H1 (cell line): ENCODE data around the gene MEGF11. TPM values are rescaled to one million over a fixed set of nuclear protein-coding genes. Genes with fewer than 3 reads are reported as not detected.
A peak's percentile ranks its signal among the peaks of the same experiment; 100 is the strongest.

Source experiments
- CTCF ChIA-PET: fragments of 300-600 bp; sonication (Branson Sonifier 250); formaldehyde crosslinking; loops from one replicate; lab custom pipeline; 2021; ENCODE audit not compliant: partially characterized antibody; lab: Charles Lee
- POLR2A ChIA-PET: fragments of 300-600 bp; sonication (Branson Sonifier 250); formaldehyde crosslinking; loops from one replicate; lab custom pipeline; 2021; ENCODE audit warnings: inconsistent platforms; ENCODE audit not compliant: partially characterized antibody; lab: Charles Lee
- DNase-seq, 2 experiments: peaks; one replicate each; pipeline versions ENCODE4 v3.0.0 to v3.0.0-alpha.2; 2010 to 2022; ENCODE audit warnings: low spot score in 2 of 2, low read depth in 1 of 2, mixed read lengths in 1 of 2
- FAIRE-seq: peaks from 2 replicates; lab custom pipeline; 2011; peaks lifted over from hg19 to GRCh38; lab: Jason Lieb, UNC
- H2AFZ ChIP-seq: 2 replicates; pipeline ENCODE4 v1.8.1; 2012; ENCODE audit warnings: low read length, inconsistent platforms
- H2AK5ac ChIP-seq: 2 replicates; pipeline ENCODE4 v1.6.1; 2013; ENCODE audit warnings: low read depth, low read length
- H2BK120ac ChIP-seq: replicated peaks from 2 replicates; pipeline ENCODE3; 2013; ENCODE audit warnings: low read depth, low read length, inconsistent platforms
- H2BK12ac ChIP-seq: 2 replicates; pipeline ENCODE4 v1.6.1; 2013; ENCODE audit warnings: low read depth, low read length
- H2BK15ac ChIP-seq: 2 replicates; pipeline ENCODE4 v1.6.1; 2013; ENCODE audit warnings: low read length
- H2BK20ac ChIP-seq: 2 replicates; pipeline ENCODE4 v1.6.1; 2013; ENCODE audit warnings: low read length
- H2BK5ac ChIP-seq: 2 replicates; pipeline ENCODE4 v1.6.1; 2013; ENCODE audit warnings: low read depth, low read length
- H3K14ac ChIP-seq: 2 replicates; pipeline ENCODE4 v1.6.1; 2013; ENCODE audit warnings: inconsistent platforms; ENCODE audit not compliant: insufficient read length
- H3K18ac ChIP-seq: 2 replicates; pipeline ENCODE4 v1.6.1; 2013; ENCODE audit warnings: low read length; ENCODE audit errors: extremely low read depth
- H3K23ac ChIP-seq: 2 replicates; pipeline ENCODE4 v1.6.1; 2013; ENCODE audit warnings: inconsistent platforms; ENCODE audit not compliant: insufficient read length
- H3K23me2 ChIP-seq: 2 replicates; pipeline ENCODE4 v1.6.1; 2013; ENCODE audit warnings: low read depth, low read length
- H3K27ac ChIP-seq: 2 replicates; pipeline ENCODE4 v1.6.1; 2011; ENCODE audit warnings: low read depth, low read length, inconsistent platforms
- H3K27me3 ChIP-seq, 4 experiments: replicated peaks in 1 of 4; 1 replicate in 1 of 4; 2 replicates in 3 of 4; pipeline versions ENCODE4 v1.6.1 to v1.8.1; 2011 to 2013; ENCODE audit warnings: low read length in 3 of 4, mild to moderate bottlenecking in 3 of 4, inconsistent platforms in 2 of 4, mixed read lengths in 2 of 4, moderate library complexity in 1 of 4; ENCODE audit not compliant: control insufficient read depth in 3 of 4, insufficient read depth in 3 of 4; ENCODE audit errors: extremely low read depth in 1 of 4
- H3K36me3 ChIP-seq, 4 experiments: 2 replicates each; pipeline versions ENCODE4 v1.6.1 to v1.8.1; 2011 to 2013; ENCODE audit warnings: mild to moderate bottlenecking in 4 of 4, low read length in 3 of 4, moderate library complexity in 2 of 4, control low read depth in 1 of 4, inconsistent platforms in 1 of 4; ENCODE audit not compliant: insufficient read depth in 4 of 4, control insufficient read depth in 2 of 4
- H3K4ac ChIP-seq: replicated peaks from 2 replicates; pipeline ENCODE3; 2013; ENCODE audit warnings: low read length, low read depth, mixed read lengths, inconsistent platforms; ENCODE audit not compliant: insufficient read length
- H3K4me1 ChIP-seq, 4 experiments: replicated peaks in 1 of 4; 1 replicate in 1 of 4; 2 replicates in 3 of 4; pipeline versions ENCODE4 v1.6.1 to v1.8.1; 2011 to 2013; ENCODE audit warnings: low read length in 3 of 4, inconsistent platforms in 2 of 4, mixed read lengths in 1 of 4; ENCODE audit not compliant: insufficient read depth in 4 of 4, control insufficient read depth in 3 of 4
- H3K4me2 ChIP-seq, 2 experiments: 2 replicates each; pipeline versions ENCODE4 v1.6.1 to v1.8.1; 2011 to 2013; ENCODE audit warnings: low read depth in 2 of 2, low read length in 2 of 2, control low read depth in 1 of 2, inconsistent platforms in 1 of 2, mild to moderate bottlenecking in 1 of 2; ENCODE audit not compliant: insufficient read depth in 1 of 2
- H3K4me3 ChIP-seq, 4 experiments: fragments of 200-600, 300-600 bp in 1 of 4; sonication (generic), shearing (Covaris generic), sonication (Bioruptor Twin) in 1 of 4; 2 replicates each; pipeline versions ENCODE4 v1.5.1 to v1.8.1; 2011 to 2016; ENCODE audit warnings: low read length in 4 of 4, low read depth in 3 of 4, control low read depth in 2 of 4, inconsistent platforms in 2 of 4, mild to moderate bottlenecking in 2 of 4, mixed read lengths in 1 of 4, moderate library complexity in 1 of 4; ENCODE audit not compliant: insufficient read depth in 2 of 4; ENCODE audit errors: extremely low read depth in 1 of 4
- H3K56ac ChIP-seq: replicated peaks from 2 replicates; pipeline ENCODE3; 2013; ENCODE audit warnings: low read depth, mild to moderate bottlenecking, mixed read lengths, low read length, inconsistent platforms; ENCODE audit not compliant: insufficient read length
- H3K79me1 ChIP-seq: 2 replicates; pipeline ENCODE4 v1.6.1; 2013; ENCODE audit warnings: low read depth, low read length, control low read depth
- H3K79me2 ChIP-seq, 2 experiments: 2 replicates each; pipeline versions ENCODE4 v1.6.1 to v1.8.1; 2012 to 2013; ENCODE audit warnings: low read length in 2 of 2, mild to moderate bottlenecking in 2 of 2, inconsistent platforms in 1 of 2; ENCODE audit not compliant: insufficient read depth in 2 of 2, control insufficient read depth in 1 of 2
- H3K9ac ChIP-seq, 4 experiments: replicated peaks in 1 of 4; 1 replicate in 1 of 4; 2 replicates in 3 of 4; pipeline versions ENCODE4 v1.6.1 to v1.8.1; 2011 to 2013; ENCODE audit warnings: low read depth in 3 of 4, low read length in 3 of 4, control low read depth in 2 of 4, mild to moderate bottlenecking in 2 of 4, moderate library complexity in 2 of 4, inconsistent platforms in 1 of 4; ENCODE audit errors: extremely low read depth in 1 of 4
- H3K9me3 ChIP-seq, 2 experiments: 2 replicates each; pipeline versions ENCODE4 v1.6.1 to v1.8.1; 2012 to 2013; ENCODE audit warnings: mild to moderate bottlenecking in 2 of 2, moderate library complexity in 2 of 2, control low read depth in 1 of 2, inconsistent platforms in 1 of 2, low read depth in 1 of 2, low read length in 1 of 2, mixed read lengths in 1 of 2; ENCODE audit not compliant: insufficient read depth in 2 of 2
- H4K20me1 ChIP-seq, 2 experiments: replicated peaks in 1 of 2; 2 replicates each; pipeline versions ENCODE3 to v1.8.1; 2011 to 2013; ENCODE audit warnings: inconsistent platforms in 2 of 2, low read length in 2 of 2, mild to moderate bottlenecking in 1 of 2; ENCODE audit not compliant: insufficient read depth in 2 of 2, control insufficient read depth in 1 of 2
- H4K5ac ChIP-seq: 2 replicates; pipeline ENCODE4 v1.6.1; 2013; ENCODE audit warnings: low read length, low read depth, mixed read lengths, inconsistent platforms; ENCODE audit not compliant: insufficient read length
- H4K8ac ChIP-seq: 2 replicates; pipeline ENCODE4 v1.8.0; 2013; ENCODE audit warnings: mild to moderate bottlenecking, moderate library complexity, low read length, inconsistent platforms; ENCODE audit not compliant: insufficient read depth; ENCODE audit errors: extremely low read depth
- H4K91ac ChIP-seq: replicated peaks from 2 replicates; pipeline ENCODE3; 2013; ENCODE audit warnings: low read length, mixed read lengths, inconsistent platforms; ENCODE audit not compliant: insufficient read length
- HDAC2 ChIP-seq, 2 experiments: fragments of 300-600 bp in 1 of 2; sonication (generic) in 1 of 2; IDR thresholded peaks; 2 replicates each; pipeline ENCODE4 v1.6.1; 2011 to 2012; ENCODE audit warnings: low read depth in 2 of 2, low read length in 2 of 2, mild to moderate bottlenecking in 2 of 2, moderate library complexity in 2 of 2, borderline replicate concordance in 1 of 2, inconsistent platforms in 1 of 2
- KDM1A ChIP-seq: fragments of 200-600, 300-600 bp; sonication (generic); IDR thresholded peaks from 2 replicates; pipeline ENCODE4 v1.7.1; 2016; ENCODE audit warnings: mild to moderate bottlenecking, low read length, borderline replicate concordance
- SIX5 ChIP-seq: IDR thresholded peaks from 2 replicates; pipeline ENCODE4 v1.6.1; 2011; ENCODE audit warnings: mild to moderate bottlenecking, low read depth, low read length
- WGBS, 2 experiments: shearing (Covaris generic) in 1 of 2; methylation state at CpG; one replicate each; pipeline versions ENCODE4 v1.1.6 to v1.1.7; 2013 to 2015; ENCODE audit warnings: low lambda C conversion rate in 2 of 2, mixed read lengths in 2 of 2, inconsistent platforms in 1 of 2, low coverage in 1 of 2, missing lambda C conversion rate in 1 of 2; ENCODE audit not compliant: insufficient replicate concordance in 2 of 2, insufficient coverage in 1 of 2, insufficient read length in 1 of 2; ENCODE audit errors: extremely low coverage in 1 of 2, missing lambda C conversion rate in 1 of 2; 5-methylcytosine and 5-hydroxymethylcytosine counted together
- polyA plus RNA-seq, 7 experiments: library from polyadenylated mRNA; depleted of rRNA in 3 of 7; stranded (reverse) in 5 of 7; unstranded in 2 of 7; fragments of >200 nt in 5 of 7; fragments of 200-250 nt in 2 of 7; gene quantifications; 1 replicate in 5 of 7; 2 replicates in 1 of 7; 4 replicates in 1 of 7; pipeline versions ENCODE4 v1.2.1 to v1.2.3, GENCODE V29; 2011 to 2013; ENCODE audit warnings: missing spikeins in 2 of 7, mixed read lengths in 2 of 7
- total RNA-seq: library from RNA; stranded (reverse); fragmentation: NEBNext Ultra II Directional; extraction: Animal tissue kit (Norgen Biotek cat#: 25700); gene quantifications from 2 replicates; pipeline ENCODE4 v1.2.1, GENCODE V29; 2021

MEGF11 gene
- total and polyA plus RNA-seq, 2 of the 8 experiments (the other 6 are each of a cell fraction or from before 2014, with no cell fraction given): 4.4 to 4.8 TPM

DNA sequence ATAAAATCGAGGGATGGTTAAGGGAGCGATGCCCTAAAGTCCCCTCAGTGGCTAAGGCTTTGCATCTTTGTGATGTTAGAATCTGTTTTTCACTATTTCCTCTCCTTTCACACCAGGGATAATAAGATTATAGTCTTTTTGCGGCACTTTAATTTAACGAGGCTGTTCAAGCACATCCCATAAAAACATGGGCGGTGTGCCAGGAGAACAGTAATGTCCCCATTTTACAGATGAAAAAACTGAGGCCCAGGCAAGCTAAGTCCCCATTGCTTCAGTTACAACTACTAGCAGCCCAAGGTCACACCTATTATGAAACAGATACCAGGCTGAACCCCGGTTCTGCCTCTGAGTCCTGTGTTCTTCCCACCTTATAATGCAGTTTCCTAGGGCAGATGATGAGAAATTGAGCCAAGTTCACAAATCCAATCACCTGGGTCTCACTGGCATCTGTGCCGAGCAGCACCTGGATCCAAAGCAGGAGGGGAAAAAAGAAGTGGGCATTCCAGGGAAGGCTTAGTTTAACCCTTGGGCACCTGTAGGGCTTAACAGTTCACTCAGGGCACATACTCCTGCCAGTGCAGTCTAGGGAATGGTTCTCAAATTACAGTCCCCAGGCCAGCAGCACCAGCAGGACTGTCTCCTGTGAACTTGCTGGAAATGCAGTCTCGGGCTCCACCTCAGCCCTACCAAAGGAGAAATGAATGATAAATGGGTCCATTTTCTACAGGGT, 215.0 kb downstream of the MEGF11 start:
- POLR2A ChIA-PET: interaction anchor here (0.9 kb wide), 2 partner anchors 11 to 24 kb away, joined by 3 read pairs; no protein-coding TSS in a partner anchor
- WGBS, 2 experiments: 82% methylated on average over 8 of the region's 8 CpGs; no CpG with 5 or more reads in 1 of the 2 experiments

More for the DNA sequence above, 215.0 kb downstream of the MEGF11 start:
- H3K9me3 ChIP-seq: 0 out of 4 replicates have a peak, but pooled peaks cover 0 to 2% of the 10 kb centered on the region in 2 experiments
- no peak overlapping the region; a peak in 1 of 7 replicates for H3K9ac ChIP-seq
- FAIRE-seq (no peak), DNase-seq (no peak)
- peak; percentile 94 for TF ChIP-seq KDM1A
- TF ChIP-seq SIX5: no peak
- TF ChIP-seq HDAC2 (IDR thresholded peaks at IDR 0.05; ENCODE audit: borderline replicate concordance in 1 of 2, low read depth in 2 of 2, low read length in 2 of 2): peak in 1 of 2 experiments; percentile 40; a peak in 1 of 4 replicates
- no peak overlapping the region for H4K91ac ChIP-seq
- H3K79me2 ChIP-seq: no peaks in the 10 kb centered on the region
- no peak overlapping the region for H3K4ac ChIP-seq
- H2BK15ac ChIP-seq: no peak overlapping the region; the same call in 1 of the 2 replicates
- H3K56ac ChIP-seq: no peak overlapping the region
- no peak overlapping the region for H4K8ac ChIP-seq
- H3K23ac ChIP-seq: no peak overlapping the region
- no peak overlapping the region; a peak in 1 of 8 replicates for H3K4me3 ChIP-seq
- no peaks in the 10 kb centered on the region for H3K79me1 ChIP-seq
- peak overlapping the region; percentile 3; the same call in 1 of the 2 replicates for H2BK5ac ChIP-seq
- H3K4me1 ChIP-seq: peaks cover 23 to 45% (median 34%) of the 10 kb centered on the region in 4 experiments
- H2AK5ac ChIP-seq: 0 out of 2 replicates have a peak overlapping the region, but pooled peaks have one; percentile 6
- H3K18ac ChIP-seq: peak overlapping the region; percentile 51; the same call in 1 of the 2 replicates
- no peak overlapping the region for H4K5ac ChIP-seq
- H3K27me3 ChIP-seq: peaks cover 0 to 2% (median 0%) of the 10 kb centered on the region in 4 experiments; a peak in 1 of 7 replicates
- H3K27ac ChIP-seq: no peak overlapping the region
- no peak overlapping the region for H3K14ac ChIP-seq
- H2BK12ac ChIP-seq: no peak overlapping the region; the same call in 1 of the 2 replicates
- H3K4me2 ChIP-seq: peak overlapping the region; percentile 12 to 47; a peak in 3 of 4 replicates
- H3K23me2 ChIP-seq: no peaks in the 10 kb centered on the region
- CTCF ChIA-PET: no interaction called here
- H3K36me3 ChIP-seq: no peaks in the 10 kb centered on the region
- no peak overlapping the region for H2BK120ac ChIP-seq
- no peaks in the 10 kb centered on the region for H4K20me1 ChIP-seq
- no peak overlapping the region for H2AFZ ChIP-seq
- H2BK20ac ChIP-seq: no peak overlapping the region
